Endothelial cell of umbilical vein (primary cell): ENCODE results near the gene FRMD5. TPM values are rescaled to one million over a fixed set of nuclear protein-coding genes. Genes with fewer than 3 reads are reported as not detected.

Experiments
- BruUV-seq: library from RNA; stranded (reverse); fragments of 400-500 nt; replicated peaks from 2 replicates; lab custom pipeline; 2021; lab: Mats Ljungman, UMichigan
- CTCF ChIA-PET: fragments of 300-600, 350-600 bp; sonication (Branson Sonifier 250); formaldehyde crosslinking; loops from one replicate; lab custom pipeline; 2021; ENCODE audit warnings: antibody characterized with exemption, inconsistent platforms; lab: Charles Lee
- POLR2A ChIA-PET: fragments of 300-600, 350-600 bp; sonication (Branson Sonifier 250); formaldehyde crosslinking; loops from one replicate; lab custom pipeline; 2021; ENCODE audit warnings: antibody characterized with exemption, inconsistent platforms; lab: Charles Lee
- DNase-seq: peaks from one replicate; pipeline ENCODE4 v3.0.0-alpha.2; 2011; ENCODE audit warnings: low read depth, low spot score
- FAIRE-seq: peaks from 2 replicates; lab custom pipeline; 2011; peaks lifted over from hg19 to GRCh38; lab: Jason Lieb, UNC
- H2AFZ ChIP-seq: 2 replicates; pipeline ENCODE4 v1.6.0; 2012; ENCODE audit warnings: low read depth, low read length, control low read depth, inconsistent platforms
- H3K27ac ChIP-seq: 2 replicates; pipeline ENCODE4 v1.5.1; 2011; ENCODE audit warnings: low read depth, mild to moderate bottlenecking, control low read depth, low read length, moderate library complexity; ENCODE audit not compliant: insufficient read depth
- H3K27me3 ChIP-seq, 2 experiments: 2 replicates each; pipeline versions ENCODE4 v1.6.0 to v1.6.1; 2011; ENCODE audit warnings: low read length in 2 of 2, mixed read lengths in 1 of 2; ENCODE audit not compliant: control insufficient read depth in 2 of 2, insufficient read depth in 2 of 2
- H3K36me3 ChIP-seq, 2 experiments: 2 replicates in 1 of 2; 3 replicates in 1 of 2; pipeline ENCODE4 v1.5.1; 2011; ENCODE audit warnings: low read length in 2 of 2, mild to moderate bottlenecking in 1 of 2, moderate library complexity in 1 of 2; ENCODE audit not compliant: control insufficient read depth in 2 of 2, insufficient read depth in 2 of 2; ENCODE audit errors: extremely low read depth in 1 of 2
- H3K4me1 ChIP-seq: 3 replicates; pipeline ENCODE4 v1.5.1; 2011; ENCODE audit warnings: mild to moderate bottlenecking, low read length; ENCODE audit not compliant: control insufficient read depth, insufficient read depth; ENCODE audit errors: extremely low read depth
- H3K4me2 ChIP-seq: 2 replicates; pipeline ENCODE4 v1.6.1; 2011; ENCODE audit warnings: low read length, control low read depth, mixed read lengths; ENCODE audit not compliant: insufficient read depth
- H3K4me3 ChIP-seq, 3 experiments: fragments of 200-600 bp in 1 of 3; sonication (generic), shearing (Covaris generic) in 1 of 3; replicated peaks in 1 of 3; 2 replicates each; pipeline ENCODE4 v1.5.1; 2011 to 2016; ENCODE audit warnings: control low read depth in 3 of 3, low read length in 3 of 3, mild to moderate bottlenecking in 2 of 3, inconsistent platforms in 1 of 3, low read depth in 1 of 3, moderate library complexity in 1 of 3; ENCODE audit not compliant: insufficient read depth in 1 of 3
- H3K79me2 ChIP-seq: 2 replicates; pipeline ENCODE4 v1.6.0; 2012; ENCODE audit warnings: low read length, inconsistent platforms; ENCODE audit not compliant: control insufficient read depth, insufficient read depth
- H3K9ac ChIP-seq: replicated peaks from 2 replicates; pipeline ENCODE3; 2011; ENCODE audit warnings: low read length, control low read depth; ENCODE audit not compliant: insufficient read depth; ENCODE audit errors: extremely low read depth
- H3K9me1 ChIP-seq: replicated peaks from 3 replicates; pipeline ENCODE4 v1.6.0; 2011; ENCODE audit warnings: mild to moderate bottlenecking, low read length; ENCODE audit not compliant: control insufficient read depth, insufficient read depth; ENCODE audit errors: extremely low read depth
- H3K9me3 ChIP-seq: replicated peaks from 2 replicates; pipeline ENCODE4 v1.5.1; 2012; ENCODE audit warnings: low read length, inconsistent platforms; ENCODE audit not compliant: control insufficient read depth, insufficient read depth
- H4K20me1 ChIP-seq: replicated peaks from 2 replicates; pipeline ENCODE3; 2011; ENCODE audit warnings: mild to moderate bottlenecking, low read length; ENCODE audit not compliant: control insufficient read depth, insufficient read depth; ENCODE audit errors: extremely low read depth
- CTCF ChIP-seq, 2 donors: IDR thresholded peaks; 1 replicate in 1 of 2; 2 replicates in 1 of 2; pipeline ENCODE4 v1.5.1; 2011; ENCODE audit warnings: low read length in 2 of 2, mild to moderate bottlenecking in 2 of 2, moderate library complexity in 2 of 2, control low read depth in 1 of 2, inconsistent platforms in 1 of 2, low read depth in 1 of 2; ENCODE audit not compliant: insufficient read depth in 1 of 2; ENCODE audit errors: extremely low read depth in 1 of 2
- EZH2 ChIP-seq: IDR thresholded peaks from 2 replicates; pipeline ENCODE4 v1.6.1; 2012; ENCODE audit warnings: borderline replicate concordance, low read depth, mild to moderate bottlenecking, moderate library complexity, low read length, inconsistent platforms; ENCODE audit not compliant: severe bottlenecking
- FOS ChIP-seq: IDR thresholded peaks from 2 replicates; pipeline ENCODE4 v1.6.1; 2011; ENCODE audit warnings: mild to moderate bottlenecking, low read length, moderate library complexity, borderline replicate concordance; ENCODE audit not compliant: insufficient read depth
- GATA2 ChIP-seq: IDR thresholded peaks from 2 replicates; pipeline ENCODE4 v1.7.0; 2011; ENCODE audit warnings: low read depth, mild to moderate bottlenecking, moderate library complexity, mixed read lengths, low read length; ENCODE audit not compliant: insufficient read length, insufficient read depth
- JUN ChIP-seq: IDR thresholded peaks from 2 replicates; pipeline ENCODE4 v1.6.1; 2011; ENCODE audit warnings: borderline replicate concordance, low read depth; ENCODE audit not compliant: insufficient read length, insufficient read depth
- MAX ChIP-seq: IDR thresholded peaks from 2 replicates; pipeline ENCODE4 v1.6.1; 2011; ENCODE audit not compliant: insufficient read depth, insufficient read length
- MYC ChIP-seq: IDR thresholded peaks from one replicate; pipeline ENCODE4 v1.6.1; 2011; ENCODE audit warnings: mild to moderate bottlenecking, low read depth, low read length
- POLR2A ChIP-seq: IDR thresholded peaks from 2 replicates; pipeline ENCODE4 v1.6.1; 2012; ENCODE audit warnings: low read depth, mild to moderate bottlenecking, control low read depth, low read length
- POLR2AphosphoS5 ChIP-seq: IDR thresholded peaks from 2 replicates; pipeline ENCODE4 v1.6.1; 2012; ENCODE audit warnings: low read depth, mild to moderate bottlenecking, control low read depth, low read length, moderate library complexity; ENCODE audit not compliant: insufficient read depth
- dilution Hi-C: fragments of 300-500 bp; cut with MboI; formaldehyde crosslinking; loops from one replicate; pipeline ENCODE4 v1.15.0; 2019; ENCODE audit warnings: low sequenced_read_pairs; ENCODE audit not compliant: extremely low pct_ligation_motif_present
- intact Hi-C: fragments of 100-400 bp; cut with micrococcal nuclease; formaldehyde crosslinking; loops from one replicate; pipeline ENCODE4 v1.10.0; 2022
- polyA plus RNA-seq, 4 experiments: library from polyadenylated mRNA; depleted of rRNA in 3 of 4; stranded (reverse) in 3 of 4; unstranded in 1 of 4; fragments of >200 nt; gene quantifications; 2 replicates each; pipeline versions ENCODE4 v1.2.1 to v1.2.3, GENCODE V29; 2011 to 2012; ENCODE audit warnings: missing spikeins in 1 of 4
- total RNA-seq: library from RNA; stranded (reverse); gene quantifications from 2 replicates; pipeline ENCODE4 v1.2.3, GENCODE V29; 2021

The FRMD5 gene
- total and polyA plus RNA-seq, 2 donors (not counting 3 experiments of a cell fraction or from before 2014, with no cell fraction given) = 16.7 to 20.2 TPM

- DNase-seq (peak; percentile 91), FAIRE-seq (peak; percentile 99)
- H2AFZ ChIP-seq = no peak overlapping the region
- no peak overlapping the region for H3K9ac ChIP-seq
- CTCF ChIA-PET = interaction anchor here (0.6 to 1.2 kb wide), 3 partner anchors 189 to 311 kb away, joined by 3 read pairs; no protein-coding TSS in a partner anchor
- no TSS peak for BruUV-seq
- no peaks in the 10 kb centered on the region for H3K27me3 ChIP-seq
- no peaks in the 10 kb centered on the region for H3K9me1 ChIP-seq
- peak overlapping the region; percentile 27 for H3K4me2 ChIP-seq
- intact Hi-C loops (loop anchor here (1.0 to 10.0 kb wide), 3 partner anchors 87 to 376 kb away; partner anchors contain the start of genes FRMD5 and GOLM2), dilution Hi-C loops (no loop called here)
- no peak overlapping the region for H3K4me3 ChIP-seq
- peaks cover 38% of the 10 kb centered on the region for H3K4me1 ChIP-seq
- peaks cover 0 to 5% of the 10 kb centered on the region in 2 experiments for H3K36me3 ChIP-seq
- H3K27ac ChIP-seq = peak overlapping the region; percentile 89
- H3K79me2 ChIP-seq = no peaks in the 10 kb centered on the region
- no peaks in the 10 kb centered on the region for H3K9me3 ChIP-seq
- no peaks in the 10 kb centered on the region for H4K20me1 ChIP-seq
- POLR2A ChIA-PET = no interaction called here
- TF ChIP-seq GATA2 (peak; percentile 49), POLR2A (no peak), FOS (peak; percentile 86), EZH2 (no peak), JUN (peak; percentile 89), POLR2AphosphoS5 (no peak), MAX (no peak), MYC (no peak), CTCF (IDR thresholded peaks at IDR 0.05; ENCODE audit: extremely low read depth in 1 of 2, insufficient read depth in 1 of 2, low read depth in 1 of 2, low read length in 2 of 2) (no peak)
Observed at GRCh38 chr15:43911235-43911781, 283.8 kb downstream of the FRMD5 start.
